ENCODE data around the gene CECR2. TPM values are rescaled to one million over a fixed set of nuclear protein-coding genes. Genes with fewer than 3 reads are reported as not detected.

The CECR2 gene
- total and polyA plus RNA-seq, 2 of the 8 experiments (the other 6 are each of a cell fraction or from before 2014, with no cell fraction given): 18.3 to 123 TPM

GRCh38 chr22:17537155-17537554 lies 167.9 kb downstream of the CECR2 start:
- DNase-seq (ENCODE audit: low read depth in 1 of 2, low spot score in 2 of 2): no peak
- H3K27ac ChIP-seq (ENCODE audit: low read depth, low read length): no peak overlapping the region
- no peak overlapping the region for H2BK12ac ChIP-seq (ENCODE audit: low read depth, low read length)
- peaks cover 0 to 7% (median 4%) of the 10 kb centered on the region in 4 experiments; a peak in 3 of 7 replicates for H3K4me1 ChIP-seq (replicated peaks in 1 of 4; ENCODE audit: control insufficient read depth in 3 of 4, insufficient read depth in 4 of 4, low read length in 3 of 4)
- H3K4me2 ChIP-seq (ENCODE audit: insufficient read depth in 1 of 2, low read depth in 2 of 2, low read length in 2 of 2): no peak overlapping the region
- no peak overlapping the region for H4K91ac ChIP-seq (replicated peaks; ENCODE audit: insufficient read length, low read length)
- H3K79me2 ChIP-seq (ENCODE audit: control insufficient read depth in 1 of 2, insufficient read depth in 2 of 2, low read length in 2 of 2): peaks cover 0 to 3% of the 10 kb centered on the region in 2 experiments; a peak in 1 of 4 replicates
- H2BK20ac ChIP-seq (ENCODE audit: low read length): no peak overlapping the region
- H3K27me3 ChIP-seq (replicated peaks in 1 of 4; ENCODE audit: control insufficient read depth in 3 of 4, extremely low read depth in 1 of 4, insufficient read depth in 3 of 4, low read length in 3 of 4): no peaks in the 10 kb centered on the region
- H3K4me3 ChIP-seq (ENCODE audit: extremely low read depth in 1 of 4, insufficient read depth in 2 of 4, low read depth in 3 of 4, low read length in 4 of 4): no peak overlapping the region
- no peak overlapping the region for H3K56ac ChIP-seq (replicated peaks; ENCODE audit: insufficient read length, low read depth, low read length)
- H2AFZ ChIP-seq (ENCODE audit: low read length): no peak overlapping the region
- ChIA-PET CTCF (ENCODE audit: partially characterized antibody) (interaction anchor here (0.5 to 1.3 kb wide), 8 partner anchors 19 to 406 kb away, joined by 3 read pairs; partner anchors contain the start of gene BCL2L13), POLR2A (ENCODE audit: partially characterized antibody) (interaction anchor here (0.9 kb wide), 1 partner anchor 92 kb away, joined by 4 read pairs; no protein-coding TSS in a partner anchor)
- no peaks in the 10 kb centered on the region; the same call in 1 of the 2 replicates for H3K79me1 ChIP-seq (ENCODE audit: low read depth, low read length)
- H3K14ac ChIP-seq (ENCODE audit: insufficient read length): no peak overlapping the region
- 90% methylated on average over 2 of the region's 2 CpGs; no CpG with 5 or more reads in 1 of the 2 experiments for WGBS, 2 experiments (ENCODE audit: extremely low coverage in 1 of 2, insufficient coverage in 1 of 2, insufficient read length in 1 of 2, insufficient replicate concordance in 2 of 2, low coverage in 1 of 2, low lambda C conversion rate in 2 of 2, missing lambda C conversion rate in 1 of 2)
- H3K9me3 ChIP-seq (ENCODE audit: insufficient read depth in 2 of 2, low read depth in 1 of 2, low read length in 1 of 2): no peaks in the 10 kb centered on the region
- H4K8ac ChIP-seq (ENCODE audit: extremely low read depth, insufficient read depth, low read length): no peak overlapping the region
- H2BK5ac ChIP-seq (ENCODE audit: low read depth, low read length): peak overlapping the region; percentile 47; the same call in 1 of the 2 replicates
- no peak overlapping the region for H3K18ac ChIP-seq (ENCODE audit: extremely low read depth, low read length)
- H3K23me2 ChIP-seq (ENCODE audit: low read depth, low read length): no peaks in the 10 kb centered on the region; the same call in 1 of the 2 replicates
- peaks cover 18 to 49% (median 28%) of the 10 kb centered on the region in 4 experiments for H3K36me3 ChIP-seq (ENCODE audit: control insufficient read depth in 2 of 4, insufficient read depth in 4 of 4, low read length in 3 of 4)
- H3K4ac ChIP-seq (replicated peaks; ENCODE audit: insufficient read length, low read depth, low read length): no peak overlapping the region
- FAIRE-seq: no peak
- H2BK15ac ChIP-seq (ENCODE audit: low read length): no peak overlapping the region
- no peak overlapping the region for H4K5ac ChIP-seq (ENCODE audit: insufficient read length, low read depth, low read length)
- H4K20me1 ChIP-seq (replicated peaks in 1 of 2; ENCODE audit: control insufficient read depth in 1 of 2, insufficient read depth in 2 of 2, low read length in 2 of 2): peaks cover 0 to 2% of the 10 kb centered on the region in 2 experiments
- no peak overlapping the region for H3K23ac ChIP-seq (ENCODE audit: insufficient read length)
- H2AK5ac ChIP-seq (ENCODE audit: low read depth, low read length): no peak overlapping the region
- no peak overlapping the region for H2BK120ac ChIP-seq (replicated peaks; ENCODE audit: low read depth, low read length)
- H3K9ac ChIP-seq (replicated peaks in 1 of 4; ENCODE audit: extremely low read depth in 1 of 4, low read depth in 3 of 4, low read length in 3 of 4): no peak overlapping the region
- no peak for TF ChIP-seq ZNF274 (IDR thresholded peaks at IDR 0.05; ENCODE audit: borderline replicate concordance, extremely low read depth, low read length)
- no peak for TF ChIP-seq ATF3 (IDR thresholded peaks at IDR 0.05; ENCODE audit: insufficient read depth, low read depth, low read length)
- TF ChIP-seq FOSL1 (IDR thresholded peaks at IDR 0.05; ENCODE audit: insufficient read depth, low read depth, low read length): no peak
- TF ChIP-seq CTBP2 (IDR thresholded peaks at IDR 0.05; ENCODE audit: borderline replicate concordance, insufficient read depth, insufficient read length, low read length): no peak
- no peak for TF ChIP-seq POLR2AphosphoS5 (IDR thresholded peaks at IDR 0.05; ENCODE audit: low read depth, low read length)
- TF ChIP-seq CBX5 (IDR thresholded peaks at IDR 0.05; ENCODE audit: low read depth, low read length): no peak
- no peak for TF ChIP-seq BRCA1 (IDR thresholded peaks at IDR 0.05; ENCODE audit: low read depth, low read length)
- no peak for TF ChIP-seq E2F6 (IDR thresholded peaks at IDR 0.05)
- TF ChIP-seq KDM1A (IDR thresholded peaks at IDR 0.05; ENCODE audit: borderline replicate concordance, low read length): no peak
- TF ChIP-seq CBX8 (IDR thresholded peaks at IDR 0.05; ENCODE audit: borderline replicate concordance, low read depth, low read length): no peak
- no peak for TF ChIP-seq KDM4A (IDR thresholded peaks at IDR 0.05; ENCODE audit: low read depth, low read length, severe bottlenecking)
- no peak for TF ChIP-seq HDAC6 (IDR thresholded peaks at IDR 0.05; ENCODE audit: low read depth, low read length)
